Measurements from ENCODE around the gene ECI2.

ECI2 gene

DNA sequence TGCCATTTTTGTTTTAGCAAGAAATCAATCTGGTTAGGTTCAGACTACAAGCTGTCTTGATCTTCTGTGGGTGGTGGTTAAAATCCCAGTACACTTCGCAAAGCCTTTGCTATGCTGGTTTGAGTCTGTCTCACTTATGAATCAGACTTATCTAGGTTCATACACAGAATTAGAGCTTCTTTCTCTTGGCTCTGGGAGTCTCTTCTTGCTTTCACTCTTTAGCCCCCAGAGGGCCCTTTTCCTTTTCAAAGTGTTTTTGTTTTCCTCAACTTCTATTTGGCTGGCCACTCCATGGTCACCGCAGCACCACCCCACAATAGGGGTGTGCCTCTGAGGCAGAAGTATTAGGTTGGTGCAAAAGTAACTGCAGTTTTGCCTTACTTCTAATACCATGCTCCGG lies 21.3 kb downstream of the ECI2 start:
- no peak overlapping the region for H3K27ac ChIP-seq (ENCODE audit: extremely low read depth, low read depth, low read length)
- CTCF ChIA-PET: interaction anchor here (0.7 kb wide), 1 partner anchor 60 kb away, joined by 7 read pairs; no protein-coding TSS in a partner anchor
- no peak overlapping the region for H3K4me3 ChIP-seq (ENCODE audit: low read depth, low read length)
- peaks cover 7% of the 10 kb centered on the region for H3K4me1 ChIP-seq (ENCODE audit: control insufficient read depth, insufficient read depth, low read length)
- no peaks in the 10 kb centered on the region for H3K9me3 ChIP-seq (ENCODE audit: control insufficient read depth, insufficient read depth, low read depth, low read length)
- H3K36me3 ChIP-seq (ENCODE audit: control insufficient read depth in 2 of 2, insufficient read depth in 1 of 2, low read length in 2 of 2): peaks cover 26 to 38% of the 10 kb centered on the region in 2 experiments
- POLR2A ChIA-PET: no interaction called here
- TF ChIP-seq ZNF354C (tag by site-specific recombination; IDR thresholded peaks at IDR 0.05; ENCODE audit: borderline replicate concordance, low read depth) (no peak), ZNF311 (tag by site-specific recombination; IDR thresholded peaks at IDR 0.05; ENCODE audit: borderline replicate concordance) (no peak), ZNF37A (tag by site-specific recombination; IDR thresholded peaks at IDR 0.05) (no peak)
- TF ChIP-seq, protein P1, sequence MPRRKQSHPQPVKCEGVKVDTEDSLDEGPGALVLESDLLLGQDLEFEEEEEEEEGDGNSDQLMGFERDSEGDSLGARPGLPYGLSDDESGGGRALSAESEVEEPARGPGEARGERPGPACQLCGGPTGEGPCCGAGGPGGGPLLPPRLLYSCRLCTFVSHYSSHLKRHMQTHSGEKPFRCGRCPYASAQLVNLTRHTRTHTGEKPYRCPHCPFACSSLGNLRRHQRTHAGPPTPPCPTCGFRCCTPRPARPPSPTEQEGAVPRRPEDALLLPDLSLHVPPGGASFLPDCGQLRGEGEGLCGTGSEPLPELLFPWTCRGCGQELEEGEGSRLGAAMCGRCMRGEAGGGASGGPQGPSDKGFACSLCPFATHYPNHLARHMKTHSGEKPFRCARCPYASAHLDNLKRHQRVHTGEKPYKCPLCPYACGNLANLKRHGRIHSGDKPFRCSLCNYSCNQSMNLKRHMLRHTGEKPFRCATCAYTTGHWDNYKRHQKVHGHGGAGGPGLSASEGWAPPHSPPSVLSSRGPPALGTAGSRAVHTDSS (tag by site-specific recombination; IDR thresholded peaks at IDR 0.05): no peak

DNA sequence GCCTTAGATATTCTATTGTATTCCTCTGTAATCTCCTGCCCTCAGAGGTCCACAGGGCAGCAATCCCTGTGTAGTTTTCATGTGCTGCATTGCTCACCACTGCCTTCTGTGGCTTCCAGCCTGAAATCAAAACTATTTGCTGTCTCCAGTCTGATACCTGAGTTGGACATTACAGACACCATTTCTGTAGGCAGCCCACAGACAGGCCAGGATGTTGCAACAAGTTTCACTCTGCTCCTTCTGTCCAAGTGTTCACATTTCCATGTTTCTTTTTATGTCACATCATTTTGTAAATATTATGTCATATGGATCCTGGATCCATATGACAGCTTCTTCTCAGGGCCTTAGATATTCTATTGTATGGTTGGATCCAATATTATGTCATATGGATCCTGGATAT lies 21.7 kb downstream of the ECI2 start:
- no peak overlapping the region for H3K4me3 ChIP-seq (ENCODE audit: low read depth, low read length)
- CTCF ChIA-PET: interaction anchor here (0.5 kb wide), 1 partner anchor 371 kb away, joined by 3 read pairs; no protein-coding TSS in a partner anchor
- H3K9me3 ChIP-seq (ENCODE audit: control insufficient read depth, insufficient read depth, low read depth, low read length): no peaks in the 10 kb centered on the region
- H3K27ac ChIP-seq (ENCODE audit: extremely low read depth, low read depth, low read length): no peak overlapping the region
- POLR2A ChIA-PET: no interaction called here
- TF ChIP-seq SCRT1 (tag by site-specific recombination; IDR thresholded peaks at IDR 0.05; ENCODE audit: borderline replicate concordance): no peak
- no peak for TF ChIP-seq KLF1 (tag by site-specific recombination; IDR thresholded peaks at IDR 0.05)
- TF ChIP-seq, protein P2, sequence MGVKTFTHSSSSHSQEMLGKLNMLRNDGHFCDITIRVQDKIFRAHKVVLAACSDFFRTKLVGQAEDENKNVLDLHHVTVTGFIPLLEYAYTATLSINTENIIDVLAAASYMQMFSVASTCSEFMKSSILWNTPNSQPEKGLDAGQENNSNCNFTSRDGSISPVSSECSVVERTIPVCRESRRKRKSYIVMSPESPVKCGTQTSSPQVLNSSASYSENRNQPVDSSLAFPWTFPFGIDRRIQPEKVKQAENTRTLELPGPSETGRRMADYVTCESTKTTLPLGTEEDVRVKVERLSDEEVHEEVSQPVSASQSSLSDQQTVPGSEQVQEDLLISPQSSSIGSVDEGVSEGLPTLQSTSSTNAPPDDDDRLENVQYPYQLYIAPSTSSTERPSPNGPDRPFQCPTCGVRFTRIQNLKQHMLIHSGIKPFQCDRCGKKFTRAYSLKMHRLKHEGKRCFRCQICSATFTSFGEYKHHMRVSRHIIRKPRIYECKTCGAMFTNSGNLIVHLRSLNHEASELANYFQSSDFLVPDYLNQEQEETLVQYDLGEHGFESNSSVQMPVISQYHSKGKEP (tag by site-specific recombination; IDR thresholded peaks at IDR 0.05): no peak
- TF ChIP-seq ZNF776 (tag by site-specific recombination; IDR thresholded peaks at IDR 0.05; ENCODE audit: borderline replicate concordance): no peak
- no peak for TF ChIP-seq ZNF132 (tag by site-specific recombination; IDR thresholded peaks at IDR 0.05; ENCODE audit: borderline replicate concordance)
- TF ChIP-seq, protein P3, sequence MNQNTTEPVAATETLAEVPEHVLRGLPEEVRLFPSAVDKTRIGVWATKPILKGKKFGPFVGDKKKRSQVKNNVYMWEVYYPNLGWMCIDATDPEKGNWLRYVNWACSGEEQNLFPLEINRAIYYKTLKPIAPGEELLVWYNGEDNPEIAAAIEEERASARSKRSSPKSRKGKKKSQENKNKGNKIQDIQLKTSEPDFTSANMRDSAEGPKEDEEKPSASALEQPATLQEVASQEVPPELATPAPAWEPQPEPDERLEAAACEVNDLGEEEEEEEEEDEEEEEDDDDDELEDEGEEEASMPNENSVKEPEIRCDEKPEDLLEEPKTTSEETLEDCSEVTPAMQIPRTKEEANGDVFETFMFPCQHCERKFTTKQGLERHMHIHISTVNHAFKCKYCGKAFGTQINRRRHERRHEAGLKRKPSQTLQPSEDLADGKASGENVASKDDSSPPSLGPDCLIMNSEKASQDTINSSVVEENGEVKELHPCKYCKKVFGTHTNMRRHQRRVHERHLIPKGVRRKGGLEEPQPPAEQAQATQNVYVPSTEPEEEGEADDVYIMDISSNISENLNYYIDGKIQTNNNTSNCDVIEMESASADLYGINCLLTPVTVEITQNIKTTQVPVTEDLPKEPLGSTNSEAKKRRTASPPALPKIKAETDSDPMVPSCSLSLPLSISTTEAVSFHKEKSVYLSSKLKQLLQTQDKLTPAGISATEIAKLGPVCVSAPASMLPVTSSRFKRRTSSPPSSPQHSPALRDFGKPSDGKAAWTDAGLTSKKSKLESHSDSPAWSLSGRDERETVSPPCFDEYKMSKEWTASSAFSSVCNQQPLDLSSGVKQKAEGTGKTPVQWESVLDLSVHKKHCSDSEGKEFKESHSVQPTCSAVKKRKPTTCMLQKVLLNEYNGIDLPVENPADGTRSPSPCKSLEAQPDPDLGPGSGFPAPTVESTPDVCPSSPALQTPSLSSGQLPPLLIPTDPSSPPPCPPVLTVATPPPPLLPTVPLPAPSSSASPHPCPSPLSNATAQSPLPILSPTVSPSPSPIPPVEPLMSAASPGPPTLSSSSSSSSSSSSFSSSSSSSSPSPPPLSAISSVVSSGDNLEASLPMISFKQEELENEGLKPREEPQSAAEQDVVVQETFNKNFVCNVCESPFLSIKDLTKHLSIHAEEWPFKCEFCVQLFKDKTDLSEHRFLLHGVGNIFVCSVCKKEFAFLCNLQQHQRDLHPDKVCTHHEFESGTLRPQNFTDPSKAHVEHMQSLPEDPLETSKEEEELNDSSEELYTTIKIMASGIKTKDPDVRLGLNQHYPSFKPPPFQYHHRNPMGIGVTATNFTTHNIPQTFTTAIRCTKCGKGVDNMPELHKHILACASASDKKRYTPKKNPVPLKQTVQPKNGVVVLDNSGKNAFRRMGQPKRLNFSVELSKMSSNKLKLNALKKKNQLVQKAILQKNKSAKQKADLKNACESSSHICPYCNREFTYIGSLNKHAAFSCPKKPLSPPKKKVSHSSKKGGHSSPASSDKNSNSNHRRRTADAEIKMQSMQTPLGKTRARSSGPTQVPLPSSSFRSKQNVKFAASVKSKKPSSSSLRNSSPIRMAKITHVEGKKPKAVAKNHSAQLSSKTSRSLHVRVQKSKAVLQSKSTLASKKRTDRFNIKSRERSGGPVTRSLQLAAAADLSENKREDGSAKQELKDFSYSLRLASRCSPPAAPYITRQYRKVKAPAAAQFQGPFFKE (tag by site-specific recombination; IDR thresholded peaks at IDR 0.05; ENCODE audit: borderline replicate concordance): no peak
- no peak for TF ChIP-seq ZNF670 (tag by site-specific recombination; IDR thresholded peaks at IDR 0.05; ENCODE audit: low read depth)
- no peak for TF ChIP-seq ZNF585B (tag by site-specific recombination; IDR thresholded peaks at IDR 0.05)
- no peak for TF ChIP-seq ZNF274 (IDR thresholded peaks at IDR 0.05; ENCODE audit: low read length)
- TF ChIP-seq ZNF274 (tag by site-specific recombination; IDR thresholded peaks at IDR 0.05; ENCODE audit: borderline replicate concordance): no peak
- no peak for TF ChIP-seq ZNF558 (tag by site-specific recombination; IDR thresholded peaks at IDR 0.05)
- TF ChIP-seq, protein P4, sequence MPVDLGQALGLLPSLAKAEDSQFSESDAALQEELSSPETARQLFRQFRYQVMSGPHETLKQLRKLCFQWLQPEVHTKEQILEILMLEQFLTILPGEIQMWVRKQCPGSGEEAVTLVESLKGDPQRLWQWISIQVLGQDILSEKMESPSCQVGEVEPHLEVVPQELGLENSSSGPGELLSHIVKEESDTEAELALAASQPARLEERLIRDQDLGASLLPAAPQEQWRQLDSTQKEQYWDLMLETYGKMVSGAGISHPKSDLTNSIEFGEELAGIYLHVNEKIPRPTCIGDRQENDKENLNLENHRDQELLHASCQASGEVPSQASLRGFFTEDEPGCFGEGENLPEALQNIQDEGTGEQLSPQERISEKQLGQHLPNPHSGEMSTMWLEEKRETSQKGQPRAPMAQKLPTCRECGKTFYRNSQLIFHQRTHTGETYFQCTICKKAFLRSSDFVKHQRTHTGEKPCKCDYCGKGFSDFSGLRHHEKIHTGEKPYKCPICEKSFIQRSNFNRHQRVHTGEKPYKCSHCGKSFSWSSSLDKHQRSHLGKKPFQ (tag by site-specific recombination; IDR thresholded peaks at IDR 0.05): no peak
- H3K4me1 ChIP-seq (ENCODE audit: control insufficient read depth, insufficient read depth, low read length): peaks cover 10% of the 10 kb centered on the region
- H3K36me3 ChIP-seq (ENCODE audit: control insufficient read depth in 2 of 2, insufficient read depth in 1 of 2, low read length in 2 of 2): peaks cover 25 to 33% of the 10 kb centered on the region in 2 experiments
